GM20000 (cell line): ENCODE data around the gene MCF2L.

ENCODE experiments used
- DNase-seq: peaks from one replicate; pipeline ENCODE4 v3.0.0; 2012; ENCODE audit warnings: low spot score
- TF ChIP-seq, protein P1 (sequence below): IDR thresholded peaks from 2 replicates; pipeline ENCODE4 v1.5.1; 2012; ENCODE audit warnings: mild to moderate bottlenecking, control low read depth; ENCODE audit errors: extremely low read depth, missing control alignments

MCF2L gene

DNA sequence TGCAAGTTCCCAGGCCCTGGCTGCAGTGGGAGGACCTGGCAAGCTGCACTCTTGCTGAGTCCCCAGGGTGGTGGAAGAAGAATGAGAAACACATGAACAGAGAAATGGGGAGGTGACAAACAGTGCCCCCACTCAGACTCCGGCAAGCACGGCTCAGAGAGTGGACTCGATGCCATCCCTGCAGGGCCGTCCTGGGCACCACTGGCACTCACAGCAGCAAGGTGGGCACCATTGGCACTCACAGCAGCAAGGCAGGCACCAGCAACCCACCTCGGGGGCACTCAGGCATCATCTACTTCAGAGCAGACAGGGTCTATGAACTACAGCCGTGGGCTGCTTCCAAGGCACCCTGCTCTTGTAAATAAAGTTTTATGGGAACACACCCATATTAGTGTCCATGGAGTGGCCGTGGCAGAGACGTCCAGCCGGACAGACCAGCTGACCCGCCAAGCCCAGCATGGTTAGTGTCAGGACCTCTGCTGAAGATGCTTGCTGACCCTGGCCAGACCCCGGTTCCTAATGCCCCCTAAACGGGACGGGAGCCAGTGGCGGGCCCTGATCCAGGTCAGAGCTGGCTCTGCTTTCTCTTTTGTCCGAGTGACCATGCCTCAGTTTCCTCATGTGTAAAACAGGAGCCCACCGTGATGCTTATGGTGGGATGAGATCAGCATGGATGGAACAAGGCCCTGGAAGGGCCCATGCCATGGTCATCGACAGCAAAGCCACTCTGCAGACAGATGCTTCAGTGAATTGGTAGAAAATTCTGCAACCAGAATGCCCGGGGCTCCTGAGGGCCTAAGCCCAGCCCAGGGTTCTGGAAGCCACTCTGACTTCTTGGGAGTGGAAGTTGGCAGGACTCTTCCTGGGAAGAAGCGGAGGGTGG lies 151.5 kb downstream of the MCF2L start:
- TF ChIP-seq, protein P1, sequence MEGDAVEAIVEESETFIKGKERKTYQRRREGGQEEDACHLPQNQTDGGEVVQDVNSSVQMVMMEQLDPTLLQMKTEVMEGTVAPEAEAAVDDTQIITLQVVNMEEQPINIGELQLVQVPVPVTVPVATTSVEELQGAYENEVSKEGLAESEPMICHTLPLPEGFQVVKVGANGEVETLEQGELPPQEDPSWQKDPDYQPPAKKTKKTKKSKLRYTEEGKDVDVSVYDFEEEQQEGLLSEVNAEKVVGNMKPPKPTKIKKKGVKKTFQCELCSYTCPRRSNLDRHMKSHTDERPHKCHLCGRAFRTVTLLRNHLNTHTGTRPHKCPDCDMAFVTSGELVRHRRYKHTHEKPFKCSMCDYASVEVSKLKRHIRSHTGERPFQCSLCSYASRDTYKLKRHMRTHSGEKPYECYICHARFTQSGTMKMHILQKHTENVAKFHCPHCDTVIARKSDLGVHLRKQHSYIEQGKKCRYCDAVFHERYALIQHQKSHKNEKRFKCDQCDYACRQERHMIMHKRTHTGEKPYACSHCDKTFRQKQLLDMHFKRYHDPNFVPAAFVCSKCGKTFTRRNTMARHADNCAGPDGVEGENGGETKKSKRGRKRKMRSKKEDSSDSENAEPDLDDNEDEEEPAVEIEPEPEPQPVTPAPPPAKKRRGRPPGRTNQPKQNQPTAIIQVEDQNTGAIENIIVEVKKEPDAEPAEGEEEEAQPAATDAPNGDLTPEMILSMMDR: no peak
- no peak for DNase-seq

DNA sequence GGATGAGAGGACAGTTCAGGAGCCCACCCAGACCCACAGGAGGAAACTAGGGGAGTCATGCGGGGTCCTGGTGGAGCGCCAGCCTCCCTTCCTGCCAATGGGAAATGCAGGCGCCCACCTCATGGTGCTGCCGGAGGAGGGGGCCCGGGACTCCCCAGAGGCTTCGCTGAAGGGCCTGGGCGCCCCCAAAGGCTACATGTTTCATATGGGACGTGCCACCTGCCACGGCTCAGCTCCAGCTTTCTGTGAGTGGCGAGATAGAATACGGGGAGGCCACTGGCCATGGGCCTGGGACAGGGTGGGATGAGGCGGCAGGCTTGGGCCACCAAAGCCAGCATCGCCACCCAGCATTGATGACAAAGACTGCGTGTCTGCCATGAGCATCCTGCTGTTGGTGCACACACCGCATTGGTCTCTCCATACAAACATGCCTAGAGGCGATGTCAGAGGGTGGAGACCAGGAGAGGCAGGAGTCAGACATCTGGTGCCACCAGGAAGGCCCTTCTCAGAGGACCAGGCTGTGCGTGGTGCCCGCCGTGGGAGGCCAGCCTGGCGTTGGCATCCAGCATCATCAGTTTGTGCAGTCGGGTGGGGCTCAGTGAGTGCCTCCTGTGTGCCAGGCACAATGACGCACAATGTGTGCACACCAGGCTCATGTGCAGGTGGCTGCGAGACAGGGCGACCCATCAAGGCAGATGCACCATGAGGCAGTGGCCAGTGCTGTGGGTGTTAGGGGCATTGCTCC lies 152.3 kb downstream of the MCF2L start:
- no peak for DNase-seq
- TF ChIP-seq, protein P1: no peak

DNA sequence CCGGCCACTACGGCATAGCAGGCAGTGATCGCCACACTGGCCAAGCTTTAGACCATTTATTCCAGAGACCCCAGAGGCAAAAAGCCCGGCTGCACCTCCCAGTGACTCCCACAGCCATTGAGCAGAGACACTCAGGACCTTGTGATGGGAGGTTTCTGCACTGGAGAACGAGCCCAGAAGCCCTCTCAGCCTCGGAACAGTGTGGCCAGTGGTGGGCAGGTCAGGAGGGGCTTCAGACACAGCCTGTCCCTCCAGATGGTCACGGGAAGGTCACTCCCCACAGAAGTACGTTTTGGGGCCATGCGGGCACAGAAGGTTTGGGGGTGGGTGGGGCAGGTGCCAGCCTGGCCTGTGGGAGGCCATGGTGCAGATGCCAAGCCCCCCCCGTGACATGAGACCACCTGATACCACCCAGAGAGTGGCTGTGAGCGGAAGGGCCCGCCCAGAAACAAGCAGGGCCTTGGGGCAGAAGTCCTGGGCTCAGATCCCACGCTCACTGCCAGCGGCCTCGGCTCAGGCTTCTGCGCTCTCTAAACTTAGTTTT lies 153.0 kb downstream of the MCF2L start:
- DNase-seq: no peak
- TF ChIP-seq, protein P1: no peak

DNA sequence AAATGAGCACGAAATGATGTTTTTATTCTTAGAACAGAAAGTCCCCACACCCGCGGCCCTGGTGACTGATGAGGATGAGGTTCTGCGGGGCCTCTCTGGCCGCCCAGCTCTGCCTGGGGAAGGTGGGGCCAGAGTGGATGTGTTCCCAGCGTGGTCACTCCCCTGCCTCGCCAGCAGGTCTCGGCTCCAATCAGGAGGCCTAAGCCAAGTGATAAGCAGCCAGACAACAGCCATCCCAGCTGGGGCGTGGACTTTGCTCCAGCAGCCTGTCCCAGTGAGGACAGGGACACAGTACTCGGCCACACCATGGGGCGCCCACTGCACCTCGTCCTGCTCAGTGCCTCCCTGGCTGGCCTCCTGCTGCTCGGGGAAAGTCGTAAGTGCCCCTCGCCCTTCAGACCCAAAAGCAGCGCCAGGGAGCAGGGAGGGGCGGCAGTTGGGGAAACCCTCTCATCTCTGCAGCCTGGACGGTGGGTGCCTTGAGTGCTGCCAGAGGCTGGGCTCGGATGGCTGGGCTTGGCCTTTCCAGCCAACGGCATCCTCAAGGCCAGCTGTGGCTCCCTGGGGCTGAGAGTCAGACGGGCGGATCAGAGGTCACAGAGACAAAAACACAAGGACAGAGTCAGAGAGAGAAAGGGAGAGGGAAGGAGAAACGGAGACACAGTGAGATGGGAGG lies 153.7 kb downstream of the MCF2L start, which contains the start of gene F10:
Gene F10 (plus strand): TSS at position 250 of the 676 bp plus-strand sequence. CDS start 57 bp downstream, at position 307.
- TF ChIP-seq, protein P1: no peak
- DNase-seq: no peak

DNA sequence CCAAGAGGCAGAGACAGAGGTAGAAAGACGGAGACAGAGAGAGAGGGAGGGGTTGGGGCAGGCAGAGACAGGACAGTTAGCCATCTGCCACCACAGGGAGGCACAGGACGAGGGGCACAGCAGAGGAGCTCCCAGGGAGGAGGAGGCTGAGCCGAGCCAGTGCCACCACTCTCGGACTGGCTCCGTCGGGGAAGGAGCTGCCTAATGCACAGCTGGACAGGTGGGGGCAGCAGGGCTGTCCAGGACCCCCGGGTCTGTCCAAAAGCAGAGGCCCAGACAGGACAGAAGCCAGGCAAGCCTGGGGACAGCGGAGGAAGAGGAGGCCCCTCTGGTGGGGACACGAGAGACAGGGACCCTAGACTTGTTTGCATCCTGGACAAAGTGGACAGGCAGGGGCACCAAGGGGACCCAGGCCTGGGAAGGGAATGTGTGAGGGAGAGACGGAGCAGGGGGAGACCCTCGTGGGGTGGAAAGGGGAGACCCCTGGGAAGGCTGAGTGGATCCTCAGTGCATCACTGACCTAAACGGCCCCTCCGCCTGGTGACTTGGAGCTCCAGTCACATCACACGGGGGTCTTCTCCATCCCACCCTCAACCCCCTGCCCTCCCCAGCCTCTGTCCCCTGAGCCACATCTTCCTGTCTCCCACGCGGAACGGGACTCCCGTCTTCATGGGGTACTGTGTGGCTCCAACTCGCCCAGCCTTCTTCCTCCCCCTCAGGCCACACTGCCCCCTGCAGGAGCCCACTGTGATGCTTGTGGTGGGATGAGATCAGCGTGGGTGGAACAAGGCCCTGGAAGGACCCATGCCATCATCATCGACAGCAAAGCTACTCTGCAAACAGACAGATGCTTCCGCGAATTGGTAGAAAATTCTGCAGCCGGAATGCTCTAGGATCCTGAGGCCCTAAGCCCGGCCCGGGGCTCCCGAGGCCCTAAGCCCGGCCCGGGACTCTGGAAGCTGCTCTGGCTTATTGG lies 154.5 kb downstream of the MCF2L start:
- TF ChIP-seq, protein P1: no peak
- no peak for DNase-seq

DNA sequence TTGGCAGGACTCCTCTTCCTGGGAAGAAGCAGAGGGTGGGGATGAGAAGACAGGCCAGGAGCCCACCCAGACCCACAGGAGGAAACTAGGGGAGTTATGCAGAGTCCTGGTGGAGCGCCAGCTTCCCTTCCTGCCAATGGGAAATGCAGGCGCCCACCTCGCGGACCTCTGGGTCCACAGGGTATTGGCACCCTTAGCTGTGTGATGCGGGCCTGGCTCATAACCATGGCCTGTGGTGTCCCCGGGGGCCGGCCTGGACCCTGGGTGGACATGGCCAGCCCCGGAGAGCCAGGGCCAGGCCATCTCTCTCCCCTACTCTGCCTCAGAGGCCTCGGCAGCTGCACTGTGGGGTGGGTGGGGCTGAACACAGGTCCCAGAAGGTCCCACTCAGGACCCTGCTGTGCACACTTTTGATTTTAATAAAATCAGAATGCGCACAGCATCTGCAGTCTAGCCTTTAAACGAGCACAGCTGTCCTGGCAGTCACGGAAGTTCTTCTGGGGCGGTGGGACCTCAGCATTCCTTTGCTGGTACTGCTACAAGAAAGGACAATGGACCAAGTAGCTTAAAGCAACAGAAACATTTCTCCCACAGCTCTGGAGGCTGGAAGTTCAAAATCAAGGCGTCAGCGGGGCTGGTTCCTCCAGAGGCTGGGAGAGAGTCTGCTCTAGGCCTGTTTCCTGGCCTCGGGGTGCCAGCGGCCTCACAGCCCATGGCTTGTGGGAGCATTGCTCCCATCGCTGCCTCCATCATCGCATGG lies 155.4 kb downstream of the MCF2L start:
- TF ChIP-seq, protein P1: no peak

More for the DNA sequence above, 155.4 kb downstream of the MCF2L start:
- no peak for DNase-seq
